Upper lobe of left lung (tissue), 4 donors: Measurements from ENCODE around the gene DLL3.

ENCODE experiments used
- POLR2A ChIP-seq, 4 donors: fragments of 450-650 bp; IDR thresholded peaks; one replicate each; pipeline ENCODE4 v1.5.1; 2016 to 2017; ENCODE audit warnings: antibody characterized with exemption in 4 of 4, mild to moderate bottlenecking in 2 of 4
- TF ChIP-seq, protein P1 (sequence below), 6 experiments: fragments of 450-650 bp in 4 of 6; fragments of 200-600 bp in 2 of 6; sonication (generic) in 2 of 6; IDR thresholded peaks; one replicate each; pipeline ENCODE4 v1.5.1; 2016 to 2019; ENCODE audit warnings: antibody characterized with exemption in 6 of 6

DNA sequence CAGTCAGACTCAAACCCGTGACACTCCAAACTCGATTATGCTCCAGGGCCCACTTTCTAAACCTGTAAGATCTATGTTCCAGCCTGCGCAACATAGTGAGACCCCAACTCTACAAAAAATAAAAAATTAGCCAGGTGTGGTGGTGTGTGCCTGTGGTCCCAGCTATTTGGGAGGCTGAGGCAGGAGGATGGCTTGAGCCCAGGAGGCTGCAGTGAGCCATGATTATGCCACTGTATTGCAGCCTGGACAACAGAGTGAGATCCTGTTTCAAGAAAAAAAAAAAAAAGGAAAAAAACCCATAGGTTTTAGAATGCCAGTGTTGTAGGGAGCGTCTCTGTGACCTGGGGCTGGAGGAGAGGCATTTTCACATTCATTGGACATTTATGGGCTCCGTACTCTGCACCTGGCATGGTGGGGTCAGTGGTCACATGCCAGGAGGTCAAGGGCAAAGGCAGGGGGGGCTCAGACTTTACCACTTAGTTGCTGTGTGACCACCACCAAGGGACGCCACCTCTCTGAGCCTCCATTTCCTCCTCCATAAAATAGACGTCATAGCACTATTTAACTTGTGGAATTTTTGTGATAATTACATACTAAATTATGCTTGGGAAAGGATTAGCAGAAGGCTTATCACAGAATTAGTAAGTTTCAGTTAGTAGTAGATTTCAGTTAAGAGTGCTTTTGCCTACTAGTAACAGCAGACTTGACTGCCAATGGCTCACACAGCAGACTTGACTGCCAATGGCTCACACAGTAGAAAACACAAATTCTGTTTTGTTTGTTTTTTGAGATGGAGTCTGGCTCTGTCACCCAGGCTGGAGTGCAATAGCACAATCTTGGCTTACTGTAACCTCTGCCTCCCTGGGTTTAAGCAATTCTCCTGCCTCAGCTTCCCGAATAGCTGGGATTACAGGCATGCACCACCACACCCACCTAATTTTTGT is 22.1 kb downstream of the DLL3 start:
- TF ChIP-seq POLR2A (IDR thresholded peaks at IDR 0.05), result no peak
- TF ChIP-seq, protein P1, sequence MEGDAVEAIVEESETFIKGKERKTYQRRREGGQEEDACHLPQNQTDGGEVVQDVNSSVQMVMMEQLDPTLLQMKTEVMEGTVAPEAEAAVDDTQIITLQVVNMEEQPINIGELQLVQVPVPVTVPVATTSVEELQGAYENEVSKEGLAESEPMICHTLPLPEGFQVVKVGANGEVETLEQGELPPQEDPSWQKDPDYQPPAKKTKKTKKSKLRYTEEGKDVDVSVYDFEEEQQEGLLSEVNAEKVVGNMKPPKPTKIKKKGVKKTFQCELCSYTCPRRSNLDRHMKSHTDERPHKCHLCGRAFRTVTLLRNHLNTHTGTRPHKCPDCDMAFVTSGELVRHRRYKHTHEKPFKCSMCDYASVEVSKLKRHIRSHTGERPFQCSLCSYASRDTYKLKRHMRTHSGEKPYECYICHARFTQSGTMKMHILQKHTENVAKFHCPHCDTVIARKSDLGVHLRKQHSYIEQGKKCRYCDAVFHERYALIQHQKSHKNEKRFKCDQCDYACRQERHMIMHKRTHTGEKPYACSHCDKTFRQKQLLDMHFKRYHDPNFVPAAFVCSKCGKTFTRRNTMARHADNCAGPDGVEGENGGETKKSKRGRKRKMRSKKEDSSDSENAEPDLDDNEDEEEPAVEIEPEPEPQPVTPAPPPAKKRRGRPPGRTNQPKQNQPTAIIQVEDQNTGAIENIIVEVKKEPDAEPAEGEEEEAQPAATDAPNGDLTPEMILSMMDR (IDR thresholded peaks at IDR 0.05), result no peak
